ENCODE data around the gene HMGN2. TPM values are rescaled to one million over a fixed set of nuclear protein-coding genes. Genes with fewer than 3 reads are reported as not detected.

The HMGN2 gene
- total and polyA plus RNA-seq, 2 of the 13 experiments (the other 11 are each of a cell fraction or from before 2014, with no cell fraction given) = 63.4 to 343 TPM

DNA sequence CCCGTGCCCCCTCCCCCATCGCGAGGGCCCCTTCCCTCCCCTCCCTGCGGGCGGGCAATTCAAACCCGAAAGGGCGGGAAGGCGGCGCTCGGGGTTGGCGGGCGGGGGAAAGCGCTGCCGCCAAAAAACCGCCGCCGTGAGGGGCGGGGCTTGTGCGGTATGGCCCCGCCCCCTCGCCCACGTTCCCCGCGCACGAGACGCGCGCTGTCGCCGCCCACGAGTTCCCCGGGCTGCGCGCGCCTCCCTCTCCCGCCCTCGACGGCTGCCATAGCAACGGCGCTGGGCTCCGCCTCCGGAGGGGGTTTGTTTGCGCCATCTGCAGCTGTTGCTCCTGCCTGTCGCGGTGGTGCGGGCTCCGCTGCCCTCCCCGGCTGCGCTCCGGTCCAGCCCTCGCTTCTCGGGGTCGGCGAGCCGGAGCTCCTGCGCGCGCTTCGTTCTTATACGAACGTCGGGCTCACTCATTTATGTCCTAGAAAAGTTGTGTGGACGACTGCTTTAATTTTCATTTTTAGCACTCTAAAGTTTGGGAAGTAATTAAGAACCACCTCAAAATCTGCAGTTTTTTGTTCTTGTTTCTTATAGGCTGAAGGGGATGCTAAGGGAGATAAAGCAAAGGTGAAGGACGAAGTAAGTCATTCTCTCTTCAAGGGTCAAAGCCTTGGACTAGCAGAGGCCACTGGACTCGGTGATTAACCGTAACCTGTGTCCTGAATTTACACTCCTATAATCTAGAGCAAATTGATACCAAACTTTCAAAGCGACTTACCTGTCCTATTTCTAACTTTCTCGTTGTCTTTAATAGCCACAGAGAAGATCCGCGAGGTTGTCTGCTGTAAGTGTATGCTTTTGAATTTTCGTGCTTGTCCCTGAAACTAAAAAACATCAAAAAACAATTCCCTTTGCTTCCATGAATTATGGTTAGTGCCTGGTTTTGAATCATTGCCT, 933 bp downstream of the HMGN2 start (continued):
- TF ChIP-seq, protein P1, sequence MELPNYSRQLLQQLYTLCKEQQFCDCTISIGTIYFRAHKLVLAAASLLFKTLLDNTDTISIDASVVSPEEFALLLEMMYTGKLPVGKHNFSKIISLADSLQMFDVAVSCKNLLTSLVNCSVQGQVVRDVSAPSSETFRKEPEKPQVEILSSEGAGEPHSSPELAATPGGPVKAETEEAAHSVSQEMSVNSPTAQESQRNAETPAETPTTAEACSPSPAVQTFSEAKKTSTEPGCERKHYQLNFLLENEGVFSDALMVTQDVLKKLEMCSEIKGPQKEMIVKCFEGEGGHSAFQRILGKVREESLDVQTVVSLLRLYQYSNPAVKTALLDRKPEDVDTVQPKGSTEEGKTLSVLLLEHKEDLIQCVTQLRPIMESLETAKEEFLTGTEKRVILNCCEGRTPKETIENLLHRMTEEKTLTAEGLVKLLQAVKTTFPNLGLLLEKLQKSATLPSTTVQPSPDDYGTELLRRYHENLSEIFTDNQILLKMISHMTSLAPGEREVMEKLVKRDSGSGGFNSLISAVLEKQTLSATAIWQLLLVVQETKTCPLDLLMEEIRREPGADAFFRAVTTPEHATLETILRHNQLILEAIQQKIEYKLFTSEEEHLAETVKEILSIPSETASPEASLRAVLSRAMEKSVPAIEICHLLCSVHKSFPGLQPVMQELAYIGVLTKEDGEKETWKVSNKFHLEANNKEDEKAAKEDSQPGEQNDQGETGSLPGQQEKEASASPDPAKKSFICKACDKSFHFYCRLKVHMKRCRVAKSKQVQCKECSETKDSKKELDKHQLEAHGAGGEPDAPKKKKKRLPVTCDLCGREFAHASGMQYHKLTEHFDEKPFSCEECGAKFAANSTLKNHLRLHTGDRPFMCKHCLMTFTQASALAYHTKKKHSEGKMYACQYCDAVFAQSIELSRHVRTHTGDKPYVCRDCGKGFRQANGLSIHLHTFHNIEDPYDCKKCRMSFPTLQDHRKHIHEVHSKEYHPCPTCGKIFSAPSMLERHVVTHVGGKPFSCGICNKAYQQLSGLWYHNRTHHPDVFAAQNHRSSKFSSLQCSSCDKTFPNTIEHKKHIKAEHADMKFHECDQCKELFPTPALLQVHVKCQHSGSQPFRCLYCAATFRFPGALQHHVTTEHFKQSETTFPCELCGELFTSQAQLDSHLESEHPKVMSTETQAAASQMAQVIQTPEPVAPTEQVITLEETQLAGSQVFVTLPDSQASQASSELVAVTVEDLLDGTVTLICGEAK (IDR thresholded peaks at IDR 0.05) = no peak
- TF ChIP-seq, protein P1 (CRISPR knock-in tag; IDR thresholded peaks at IDR 0.05) = no peak
- TF ChIP-seq SMAD9 (CRISPR knock-in tag; IDR thresholded peaks at IDR 0.05) (no peak), PCBP2 (optimal IDR thresholded peaks at IDR 0.05; ENCODE audit: low read depth, low read length, poor library complexity, severe bottlenecking) (no peak), ZNF562 (CRISPR knock-in tag; IDR thresholded peaks at IDR 0.05; ENCODE audit: borderline replicate concordance) (no peak)
- TF ChIP-seq, protein P2, sequence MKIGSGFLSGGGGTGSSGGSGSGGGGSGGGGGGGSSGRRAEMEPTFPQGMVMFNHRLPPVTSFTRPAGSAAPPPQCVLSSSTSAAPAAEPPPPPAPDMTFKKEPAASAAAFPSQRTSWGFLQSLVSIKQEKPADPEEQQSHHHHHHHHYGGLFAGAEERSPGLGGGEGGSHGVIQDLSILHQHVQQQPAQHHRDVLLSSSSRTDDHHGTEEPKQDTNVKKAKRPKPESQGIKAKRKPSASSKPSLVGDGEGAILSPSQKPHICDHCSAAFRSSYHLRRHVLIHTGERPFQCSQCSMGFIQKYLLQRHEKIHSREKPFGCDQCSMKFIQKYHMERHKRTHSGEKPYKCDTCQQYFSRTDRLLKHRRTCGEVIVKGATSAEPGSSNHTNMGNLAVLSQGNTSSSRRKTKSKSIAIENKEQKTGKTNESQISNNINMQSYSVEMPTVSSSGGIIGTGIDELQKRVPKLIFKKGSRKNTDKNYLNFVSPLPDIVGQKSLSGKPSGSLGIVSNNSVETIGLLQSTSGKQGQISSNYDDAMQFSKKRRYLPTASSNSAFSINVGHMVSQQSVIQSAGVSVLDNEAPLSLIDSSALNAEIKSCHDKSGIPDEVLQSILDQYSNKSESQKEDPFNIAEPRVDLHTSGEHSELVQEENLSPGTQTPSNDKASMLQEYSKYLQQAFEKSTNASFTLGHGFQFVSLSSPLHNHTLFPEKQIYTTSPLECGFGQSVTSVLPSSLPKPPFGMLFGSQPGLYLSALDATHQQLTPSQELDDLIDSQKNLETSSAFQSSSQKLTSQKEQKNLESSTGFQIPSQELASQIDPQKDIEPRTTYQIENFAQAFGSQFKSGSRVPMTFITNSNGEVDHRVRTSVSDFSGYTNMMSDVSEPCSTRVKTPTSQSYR (CRISPR knock-in tag; IDR thresholded peaks at IDR 0.05; ENCODE audit: borderline replicate concordance) = peak; percentile 20; the same call in 1 of the 2 replicates

All from HepG2 (cell line).